Thyroid gland (tissue), 4 donors: Measurements from ENCODE around the gene PCNX1.

Source experiments
- CTCF ChIP-seq, 6 experiments: fragments of 200-600 bp in 3 of 6; fragments of 450-650 bp in 3 of 6; sonication (generic) in 3 of 6; IDR thresholded peaks; one replicate each; pipeline ENCODE4 v1.5.1; 2016 to 2019; ENCODE audit warnings: antibody characterized with exemption in 6 of 6, mild to moderate bottlenecking in 2 of 6, inconsistent platforms in 1 of 6, moderate library complexity in 1 of 6
- POLR2A ChIP-seq, 2 donors: fragments of 450-650 bp; IDR thresholded peaks; one replicate each; pipeline ENCODE4 v1.6.1; 2017; ENCODE audit warnings: antibody characterized with exemption in 2 of 2, mild to moderate bottlenecking in 2 of 2, moderate library complexity in 1 of 2

GRCh38 chr14:70987041-70987440 lies 79.8 kb downstream of the PCNX1 start:
- TF ChIP-seq POLR2A (IDR thresholded peaks at IDR 0.05) (no peak), CTCF (IDR thresholded peaks at IDR 0.05) (no peak)
